Naive B cell (primary cell): ENCODE results near the gene SELENOO. TPM values are rescaled to one million over a fixed set of nuclear protein-coding genes. Genes with fewer than 3 reads are reported as not detected.

ENCODE experiments used
- ATAC-seq, 2 donors: fragments of 150-1000 bp; cut with Tn5 transposase; 2 replicates each; pipeline ENCODE4 v1.10.0; 2021; ENCODE audit warnings: low read depth in 2 of 2, mild to moderate bottlenecking in 2 of 2, moderate library complexity in 2 of 2
- DNase-seq: peaks from one replicate; pipeline ENCODE4 v3.0.0; 2022
- H3K27ac Mint-ChIP-seq, 6 donors: one replicate each; pipeline ENCODE4 v1.8.0; 2020 to 2022; ENCODE audit warnings: mild to moderate bottlenecking in 6 of 6, mixed read lengths in 6 of 6, moderate library complexity in 5 of 6, inconsistent platforms in 2 of 6
- H3K27me3 Mint-ChIP-seq, 3 donors: one replicate each; pipeline ENCODE4 v1.8.0; 2021 to 2022; ENCODE audit warnings: mixed read lengths in 3 of 3, mild to moderate bottlenecking in 1 of 3
- H3K36me3 Mint-ChIP-seq, 2 donors: one replicate each; pipeline ENCODE4 v1.8.0; 2020 to 2022; ENCODE audit warnings: mixed read lengths in 2 of 2, inconsistent platforms in 1 of 2, mild to moderate bottlenecking in 1 of 2
- H3K4me1 Mint-ChIP-seq, 3 donors: one replicate each; pipeline ENCODE4 v1.8.0; 2020 to 2022; ENCODE audit warnings: mixed read lengths in 3 of 3, inconsistent platforms in 1 of 3, mild to moderate bottlenecking in 1 of 3, moderate library complexity in 1 of 3
- H3K4me3 Mint-ChIP-seq, 8 donors: one replicate each; pipeline ENCODE4 v1.8.0; 2020 to 2022; ENCODE audit warnings: mild to moderate bottlenecking in 8 of 8, mixed read lengths in 8 of 8, moderate library complexity in 8 of 8, inconsistent platforms in 2 of 8
- H3K9me3 Mint-ChIP-seq, 7 donors: one replicate each; pipeline ENCODE4 v1.8.0; 2020 to 2022; ENCODE audit warnings: mixed read lengths in 7 of 7, mild to moderate bottlenecking in 5 of 7, inconsistent platforms in 2 of 7, moderate library complexity in 1 of 7
- polyA plus RNA-seq, 6 donors: library from polyadenylated mRNA; unstranded; fragments of 300-500 nt; fragmentation: Illumina TruSeq; gene quantifications; one replicate each; pipeline ENCODE4 v1.2.3, GENCODE V29; 2021; ENCODE audit warnings: low read depth in 6 of 6

Gene SELENOO
- polyA plus RNA-seq, 6 donors from 2014 or later = 2.9 to 6.8 (median 5.2) TPM

DNA sequence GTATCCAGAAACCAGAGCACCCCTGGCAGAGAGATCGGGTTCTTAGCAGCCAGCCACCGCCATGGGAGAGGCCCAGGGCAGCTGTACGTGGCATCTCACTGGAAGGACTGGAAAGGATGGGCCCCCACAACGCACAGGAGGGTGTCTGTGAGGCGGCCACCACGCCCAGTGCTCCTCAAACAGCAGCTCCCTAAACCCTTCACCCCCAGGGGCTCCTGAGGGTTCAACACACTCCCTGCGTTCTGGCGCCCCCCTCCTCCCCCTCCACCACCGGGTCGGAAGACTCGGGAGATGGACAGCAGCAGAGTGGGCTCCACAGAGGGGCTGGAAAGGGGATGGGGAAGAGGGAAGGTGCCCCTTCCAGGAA, 59.6 kb downstream of the SELENOO start:
- no peak overlapping the region for H3K27ac Mint-ChIP-seq

DNA sequence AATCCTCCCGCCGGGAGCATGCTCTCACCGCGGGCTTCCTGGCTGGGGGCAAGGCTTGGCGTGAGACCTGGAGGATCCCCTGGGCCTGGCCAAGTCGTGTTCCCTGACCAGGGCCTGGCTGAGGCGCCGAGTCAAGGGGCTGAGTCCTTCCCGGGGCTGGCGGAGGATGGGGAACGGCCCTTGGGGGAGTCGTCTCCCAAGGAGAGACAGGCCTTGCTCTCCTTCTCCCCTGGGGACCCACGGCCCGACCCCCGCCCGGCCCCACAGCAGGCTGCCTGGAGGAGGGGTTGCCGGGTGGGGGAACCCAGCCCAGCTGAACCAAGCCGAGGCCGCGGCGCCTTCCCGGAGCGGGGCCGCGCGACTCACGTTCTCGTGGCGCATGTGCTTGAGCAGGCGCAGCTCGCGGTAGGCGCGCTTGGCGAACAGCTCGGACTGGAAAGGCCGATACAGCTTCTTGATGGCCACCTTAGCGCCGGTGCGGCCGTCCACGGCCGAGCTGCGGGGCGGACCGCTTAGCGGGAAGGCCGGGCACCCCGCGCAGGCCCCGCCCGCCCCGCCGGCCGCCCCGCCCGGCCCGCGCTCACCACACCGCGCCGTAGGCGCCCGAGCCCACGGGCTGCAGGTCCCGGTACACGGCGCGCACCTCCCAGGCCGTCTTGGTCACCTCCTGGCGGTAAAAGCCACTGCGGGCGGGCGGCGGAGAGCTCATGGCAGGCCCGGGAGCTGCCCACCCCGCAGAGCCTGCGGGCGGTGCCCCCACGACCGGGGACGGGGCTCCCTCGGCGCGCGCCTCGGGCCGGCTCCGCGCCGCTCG, 60.2 kb downstream of the SELENOO start:
- peaks cover 0 to 47% (median 9%) of the 10 kb centered on the region in 3 donors for H3K27me3 Mint-ChIP-seq
- DNase-seq (no peak), ATAC-seq (peak; percentile 35 to 36)
- H3K27ac Mint-ChIP-seq = no peak overlapping the region
- H3K4me3 Mint-ChIP-seq = peak overlapping the region in 2 of 8 donors; percentile 27 to 50
- H3K4me1 Mint-ChIP-seq = peaks cover 6 to 15% (median 14%) of the 10 kb centered on the region in 3 donors
- H3K36me3 Mint-ChIP-seq = no peaks in the 10 kb centered on the region
- no peaks in the 10 kb centered on the region for H3K9me3 Mint-ChIP-seq

More for the DNA sequence above, 59.6 kb downstream of the SELENOO start:
- ATAC-seq (no peak), DNase-seq (no peak)
- H3K9me3 Mint-ChIP-seq = no peaks in the 10 kb centered on the region
- no peaks in the 10 kb centered on the region for H3K36me3 Mint-ChIP-seq
- H3K27me3 Mint-ChIP-seq = peaks cover 0 to 45% (median 9%) of the 10 kb centered on the region in 3 donors
- peak overlapping the region in 4 of 8 donors; percentile 15 to 50 (median 28) for H3K4me3 Mint-ChIP-seq
- H3K4me1 Mint-ChIP-seq = peaks cover 6 to 15% (median 14%) of the 10 kb centered on the region in 3 donors

DNA sequence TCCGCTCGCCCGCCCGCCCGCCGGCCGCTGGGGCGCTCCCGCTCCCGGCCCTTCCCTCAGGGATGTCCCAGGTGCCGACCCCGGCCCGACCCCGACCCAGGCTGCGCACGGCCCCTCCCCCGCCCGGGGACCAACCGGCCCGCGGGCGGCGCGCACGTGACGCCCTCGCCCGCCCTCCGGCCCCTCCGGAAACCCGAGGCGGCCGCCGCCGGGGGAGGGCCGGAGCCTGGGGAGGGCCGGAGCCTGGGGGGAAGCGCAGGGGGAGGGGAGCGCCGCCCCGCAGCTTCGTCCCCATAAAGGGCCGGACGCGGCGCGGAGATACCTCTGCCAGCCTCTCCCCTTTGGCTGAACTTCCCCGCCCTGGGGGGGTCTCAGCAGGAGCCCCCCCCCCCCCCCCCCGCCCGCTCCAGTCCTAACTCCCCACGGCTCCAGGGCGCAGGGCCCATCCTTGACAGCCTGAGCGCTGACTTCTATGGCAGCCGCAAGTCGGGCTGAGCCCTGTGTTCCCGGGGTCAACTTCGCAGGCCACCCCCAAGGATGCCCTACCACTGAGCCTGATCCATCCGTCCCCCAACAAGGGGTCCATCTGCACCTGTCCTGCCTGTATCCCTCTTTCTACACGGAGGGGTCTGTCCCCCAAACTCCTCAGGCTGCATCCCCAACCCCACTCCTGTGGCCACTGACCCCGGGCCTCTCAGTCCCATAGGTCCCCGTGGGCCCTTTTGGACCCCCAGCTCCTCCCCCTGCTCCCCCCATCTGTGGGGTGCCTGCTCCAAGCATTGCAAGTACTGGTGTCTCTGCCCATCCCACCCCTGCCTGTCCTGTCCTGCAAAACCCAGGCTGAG, 61.0 kb downstream of the SELENOO start, which contains the start of gene MAPK12:
Gene MAPK12 (minus strand): TSS at position 69 of the 845 bp plus-strand sequence. CDS start 174 bp downstream, outside the sequence.
- H3K27me3 Mint-ChIP-seq = peaks cover 0 to 51% (median 9%) of the 10 kb centered on the region in 3 donors
- peak in 1 of 2 donors; percentile 3 for ATAC-seq

GRCh38 chr22:50262460-50262911, 61.7 kb downstream of the SELENOO start:
- Mint-ChIP-seq H3K27ac (peak overlapping the region in 1 of 6 donors; percentile 29), H3K36me3 (no peaks in the 10 kb centered on the region), H3K9me3 (no peaks in the 10 kb centered on the region), H3K4me1 (peaks cover 6 to 15% (median 14%) of the 10 kb centered on the region in 3 donors), H3K27me3 (peaks cover 0 to 51% (median 9%) of the 10 kb centered on the region in 3 donors), H3K4me3 (peak overlapping the region; percentile 45 to 83 (median 68))
- ATAC-seq (peak; percentile 41 to 51), DNase-seq (no peak)

More for the DNA sequence above, 61.0 kb downstream of the SELENOO start, which contains the start of gene MAPK12:
- peak within 1 kb of the TSS in 1 of 6 donors; percentile 29 for H3K27ac Mint-ChIP-seq
- no peaks in the 10 kb centered on the region for H3K9me3 Mint-ChIP-seq
- DNase-seq = no peak
- H3K4me1 Mint-ChIP-seq = peaks cover 6 to 15% (median 14%) of the 10 kb centered on the region in 3 donors
- H3K4me3 Mint-ChIP-seq = peak within 1 kb of the TSS; percentile 45 to 83 (median 68)
- H3K36me3 Mint-ChIP-seq = no peaks in the 10 kb centered on the region

DNA sequence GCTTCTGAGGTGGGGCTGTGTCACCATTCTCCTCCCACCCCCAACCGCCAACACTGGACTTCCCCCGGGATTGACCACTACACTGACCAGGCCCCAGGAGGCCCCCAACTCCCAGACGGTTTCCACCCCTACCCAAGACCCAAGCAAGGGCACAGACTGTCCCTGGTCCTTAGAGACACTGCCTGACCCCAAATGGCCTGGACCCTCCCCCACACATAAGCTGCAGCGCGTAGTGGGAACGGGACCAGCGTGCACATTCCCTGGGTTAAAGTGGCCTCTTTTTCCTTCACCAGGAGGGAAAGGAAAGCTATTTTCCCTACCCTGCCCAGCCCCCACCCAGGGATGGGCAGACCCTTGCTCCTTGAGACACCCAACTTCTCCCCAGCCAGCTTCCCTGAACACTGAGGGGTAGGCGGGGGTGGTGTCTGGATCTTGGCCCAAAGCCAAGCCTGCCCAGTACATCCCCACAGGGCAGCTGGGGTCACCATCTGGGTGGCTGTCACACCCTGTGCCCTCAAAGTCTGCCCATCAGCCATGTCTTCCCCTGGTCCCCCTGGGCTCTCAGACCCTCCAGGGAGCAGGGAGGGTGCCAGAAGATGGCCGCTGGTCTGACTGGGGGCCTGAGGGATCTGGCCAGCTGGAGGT, 62.3 kb downstream of the SELENOO start:
- no peaks in the 10 kb centered on the region for H3K9me3 Mint-ChIP-seq
- no peaks in the 10 kb centered on the region for H3K36me3 Mint-ChIP-seq
- DNase-seq (no peak), ATAC-seq (no peak)
- peak overlapping the region in 2 of 8 donors; percentile 21 to 78 for H3K4me3 Mint-ChIP-seq
- H3K4me1 Mint-ChIP-seq = peaks cover 6 to 16% (median 15%) of the 10 kb centered on the region in 3 donors
- H3K27ac Mint-ChIP-seq = no peak overlapping the region
- peaks cover 0 to 50% (median 9%) of the 10 kb centered on the region in 3 donors for H3K27me3 Mint-ChIP-seq

DNA sequence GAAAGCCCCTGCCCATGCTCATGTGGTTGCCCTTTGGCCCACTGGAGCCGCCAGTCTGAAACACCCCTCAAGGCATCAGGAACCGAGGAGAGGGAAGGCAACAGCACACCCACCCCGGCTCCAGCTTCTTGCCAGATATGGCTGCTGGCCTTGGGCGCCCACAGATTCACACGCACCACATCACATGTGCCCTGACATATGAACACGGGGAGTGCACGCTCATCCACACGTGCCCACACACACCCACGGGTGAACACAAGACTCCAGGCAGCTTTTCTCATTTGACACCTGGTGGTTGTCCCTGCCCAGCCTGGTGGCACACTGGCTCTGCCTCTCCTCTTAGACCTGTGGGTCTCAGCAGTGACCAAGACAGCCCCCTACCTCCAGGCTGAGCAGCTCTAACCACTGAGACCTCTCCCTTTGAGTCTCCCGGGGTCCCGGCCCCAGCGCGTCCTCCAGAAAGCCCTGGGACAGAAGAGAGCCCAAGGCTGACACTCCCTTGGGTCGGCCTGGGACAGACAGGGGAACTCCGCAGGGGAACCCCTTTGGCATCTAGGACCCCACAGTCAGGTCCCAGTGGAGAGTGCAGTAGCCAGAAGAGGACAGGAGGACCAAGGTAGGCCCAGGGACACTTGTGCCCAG, 63.4 kb downstream of the SELENOO start:
- Mint-ChIP-seq H3K4me3 (peak overlapping the region in 1 of 8 donors; percentile 24), H3K36me3 (no peaks in the 10 kb centered on the region), H3K9me3 (no peaks in the 10 kb centered on the region), H3K27ac (no peak overlapping the region), H3K27me3 (peaks cover 0 to 50% (median 9%) of the 10 kb centered on the region in 3 donors), H3K4me1 (peaks cover 10 to 26% (median 23%) of the 10 kb centered on the region in 3 donors)
- no peak for ATAC-seq
- no peak for DNase-seq

- peak overlapping the region in 1 of 6 donors; percentile 51 for H3K27ac Mint-ChIP-seq
- no peaks in the 10 kb centered on the region for H3K9me3 Mint-ChIP-seq
- no peaks in the 10 kb centered on the region for H3K36me3 Mint-ChIP-seq
- peaks cover 0 to 49% (median 9%) of the 10 kb centered on the region in 3 donors for H3K27me3 Mint-ChIP-seq
- ATAC-seq = no peak
- no peak for DNase-seq
- peaks cover 10 to 29% (median 29%) of the 10 kb centered on the region in 3 donors for H3K4me1 Mint-ChIP-seq
- peak overlapping the region in 2 of 8 donors; percentile 49 to 62 for H3K4me3 Mint-ChIP-seq
Measured at GRCh38 chr22:50264946-50265669, 64.3 kb downstream of the SELENOO start.

GRCh38 chr22:50266994-50267393, 66.2 kb downstream of the SELENOO start:
- Mint-ChIP-seq H3K9me3 (no peaks in the 10 kb centered on the region), H3K4me3 (no peak overlapping the region), H3K27ac (no peak overlapping the region), H3K4me1 (peaks cover 13 to 33% (median 27%) of the 10 kb centered on the region in 3 donors), H3K36me3 (no peaks in the 10 kb centered on the region), H3K27me3 (peaks cover 0 to 47% (median 6%) of the 10 kb centered on the region in 3 donors)
- DNase-seq = no peak
- no peak for ATAC-seq

Other genes with a start within 250 kb of the SELENOO start
- gene PIM3, start 240.2 kb upstream of the SELENOO start, polyA plus RNA-seq = 10 to 100 TPM; 46.7 to 60.7 (median 55.0) TPM
- gene IL17REL, start 188.2 kb upstream of the SELENOO start, polyA plus RNA-seq = not detected
- gene TTLL8, start 142.7 kb upstream of the SELENOO start, polyA plus RNA-seq = not detected
- under 1 TPM in 3 of 6 donors, not detected in 3; 0.09 to 0.44 (median 0.15) TPM for gene MLC1, start 115.6 kb upstream of the SELENOO start, polyA plus RNA-seq
- not detected for gene MOV10L1, start 111.0 kb upstream of the SELENOO start, polyA plus RNA-seq
- under 1 TPM in 1 of 6 donors, not detected in 5; 0.08 TPM for gene PANX2, start 30.3 kb upstream of the SELENOO start, polyA plus RNA-seq
- gene TRABD, start 15.1 kb upstream of the SELENOO start, polyA plus RNA-seq = 10 to 100 TPM in 5 of 6 donors, 1 to 10 TPM in 1; 9.4 to 22.6 (median 15.1) TPM
- gene TUBGCP6, start 44.0 kb downstream of the SELENOO start, polyA plus RNA-seq = 10 to 100 TPM; 11.6 to 23.2 (median 14.2) TPM
- gene HDAC10, start 50.3 kb downstream of the SELENOO start, polyA plus RNA-seq = 1 to 10 TPM; 4.6 to 8.2 (median 6.3) TPM
- under 1 TPM in 5 of 6 donors, not detected in 1; 0.04 to 0.19 (median 0.09) TPM for gene MAPK12, start 60.7 kb downstream of the SELENOO start, polyA plus RNA-seq
- gene MAPK11, start 69.4 kb downstream of the SELENOO start, polyA plus RNA-seq = under 1 TPM in 3 of 6 donors, not detected in 3; 0.17 to 0.21 (median 0.19) TPM
- 1 to 10 TPM in 2 of 6 donors, under 1 TPM in 3, not detected in 1; 0.46 to 1.1 (median 0.66) TPM for gene PLXNB2, start 106.6 kb downstream of the SELENOO start, polyA plus RNA-seq
- under 1 TPM in 5 of 6 donors, not detected in 1; 0.05 to 0.43 (median 0.28) TPM for gene DENND6B, start 126.0 kb downstream of the SELENOO start, polyA plus RNA-seq
- gene PPP6R2, start 142.3 kb downstream of the SELENOO start, polyA plus RNA-seq = 10 to 100 TPM; 11.9 to 28.1 (median 16.2) TPM